ENCODE results near the gene MYCBP. TPM values are rescaled to one million over a fixed set of nuclear protein-coding genes. Genes with fewer than 3 reads are reported as not detected.

Gene MYCBP
- total RNA-seq, 1 experiment from 2014 or later, result 17.4 TPM

- no peak for DNase-seq (ENCODE audit: low read depth, low spot score)
- H3K4me1 ChIP-seq (ENCODE audit: control insufficient read depth, insufficient read depth, low read length), result peaks cover 10% of the 10 kb centered on the region
- TF ChIP-seq, protein P1, sequence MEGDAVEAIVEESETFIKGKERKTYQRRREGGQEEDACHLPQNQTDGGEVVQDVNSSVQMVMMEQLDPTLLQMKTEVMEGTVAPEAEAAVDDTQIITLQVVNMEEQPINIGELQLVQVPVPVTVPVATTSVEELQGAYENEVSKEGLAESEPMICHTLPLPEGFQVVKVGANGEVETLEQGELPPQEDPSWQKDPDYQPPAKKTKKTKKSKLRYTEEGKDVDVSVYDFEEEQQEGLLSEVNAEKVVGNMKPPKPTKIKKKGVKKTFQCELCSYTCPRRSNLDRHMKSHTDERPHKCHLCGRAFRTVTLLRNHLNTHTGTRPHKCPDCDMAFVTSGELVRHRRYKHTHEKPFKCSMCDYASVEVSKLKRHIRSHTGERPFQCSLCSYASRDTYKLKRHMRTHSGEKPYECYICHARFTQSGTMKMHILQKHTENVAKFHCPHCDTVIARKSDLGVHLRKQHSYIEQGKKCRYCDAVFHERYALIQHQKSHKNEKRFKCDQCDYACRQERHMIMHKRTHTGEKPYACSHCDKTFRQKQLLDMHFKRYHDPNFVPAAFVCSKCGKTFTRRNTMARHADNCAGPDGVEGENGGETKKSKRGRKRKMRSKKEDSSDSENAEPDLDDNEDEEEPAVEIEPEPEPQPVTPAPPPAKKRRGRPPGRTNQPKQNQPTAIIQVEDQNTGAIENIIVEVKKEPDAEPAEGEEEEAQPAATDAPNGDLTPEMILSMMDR (IDR thresholded peaks at IDR 0.05), result no peak
- TF ChIP-seq SIN3A (IDR thresholded peaks at IDR 0.05; ENCODE audit: borderline replicate concordance, insufficient read depth, low read depth, low read length), result no peak
- no peak for TF ChIP-seq POLR2AphosphoS5 (IDR thresholded peaks at IDR 0.05; ENCODE audit: low read depth, low read length)
- intact Hi-C loops (cut with micrococcal nuclease; ENCODE audit: unreplicated experiment) (no loop called here), in situ Hi-C loops (cut with HindIII; ENCODE audit: low pct_unique_long_range_greater_than_20kb, low sequenced_read_pairs) (no loop called here)
- peak overlapping the region; percentile 84 to 96 for H3K4me3 ChIP-seq (ENCODE audit: low read depth in 2 of 2, low read length in 2 of 2)
- no peaks in the 10 kb centered on the region for H3K9me3 ChIP-seq (ENCODE audit: control insufficient read depth, insufficient read depth, low read depth, low read length)
- CTCF ChIA-PET, result interaction anchor here (0.5 to 0.6 kb wide), 2 partner anchors 35 to 93 kb away, joined by 3 to 8 read pairs; no protein-coding TSS in a partner anchor
- peak; percentile 40 for ATAC-seq
- POLR2A ChIA-PET, result no interaction called here
- peak overlapping the region; percentile 71 for H3K27ac ChIP-seq (ENCODE audit: low read length)
- peaks cover 29% of the 10 kb centered on the region for H3K36me3 ChIP-seq (ENCODE audit: control insufficient read depth, insufficient read depth, low read length)
- no peaks in the 10 kb centered on the region for H3K27me3 ChIP-seq (ENCODE audit: control insufficient read depth, insufficient read depth, low read length)
- no TSS peak for BruUV-seq (replicated peaks)
Measured at GRCh38 chr1:38858833-38859560, 14.2 kb downstream of the MYCBP start.

- intact Hi-C loops (cut with micrococcal nuclease; ENCODE audit: unreplicated experiment) (no loop called here), in situ Hi-C loops (cut with HindIII; ENCODE audit: low pct_unique_long_range_greater_than_20kb, low sequenced_read_pairs) (no loop called here)
- no peak for DNase-seq (ENCODE audit: low read depth, low spot score)
- POLR2A ChIA-PET, result no interaction called here
- H3K27ac ChIP-seq (ENCODE audit: low read length), result no peak overlapping the region
- H3K9me3 ChIP-seq (ENCODE audit: control insufficient read depth, insufficient read depth, low read depth, low read length), result no peaks in the 10 kb centered on the region
- no TSS peak for BruUV-seq (replicated peaks)
- H3K4me1 ChIP-seq (ENCODE audit: control insufficient read depth, insufficient read depth, low read length), result peaks cover 6% of the 10 kb centered on the region
- CTCF ChIA-PET, result no interaction called here
- ATAC-seq, result no peak
- TF ChIP-seq, protein P1 (IDR thresholded peaks at IDR 0.05), result no peak
- TF ChIP-seq, protein P2, sequence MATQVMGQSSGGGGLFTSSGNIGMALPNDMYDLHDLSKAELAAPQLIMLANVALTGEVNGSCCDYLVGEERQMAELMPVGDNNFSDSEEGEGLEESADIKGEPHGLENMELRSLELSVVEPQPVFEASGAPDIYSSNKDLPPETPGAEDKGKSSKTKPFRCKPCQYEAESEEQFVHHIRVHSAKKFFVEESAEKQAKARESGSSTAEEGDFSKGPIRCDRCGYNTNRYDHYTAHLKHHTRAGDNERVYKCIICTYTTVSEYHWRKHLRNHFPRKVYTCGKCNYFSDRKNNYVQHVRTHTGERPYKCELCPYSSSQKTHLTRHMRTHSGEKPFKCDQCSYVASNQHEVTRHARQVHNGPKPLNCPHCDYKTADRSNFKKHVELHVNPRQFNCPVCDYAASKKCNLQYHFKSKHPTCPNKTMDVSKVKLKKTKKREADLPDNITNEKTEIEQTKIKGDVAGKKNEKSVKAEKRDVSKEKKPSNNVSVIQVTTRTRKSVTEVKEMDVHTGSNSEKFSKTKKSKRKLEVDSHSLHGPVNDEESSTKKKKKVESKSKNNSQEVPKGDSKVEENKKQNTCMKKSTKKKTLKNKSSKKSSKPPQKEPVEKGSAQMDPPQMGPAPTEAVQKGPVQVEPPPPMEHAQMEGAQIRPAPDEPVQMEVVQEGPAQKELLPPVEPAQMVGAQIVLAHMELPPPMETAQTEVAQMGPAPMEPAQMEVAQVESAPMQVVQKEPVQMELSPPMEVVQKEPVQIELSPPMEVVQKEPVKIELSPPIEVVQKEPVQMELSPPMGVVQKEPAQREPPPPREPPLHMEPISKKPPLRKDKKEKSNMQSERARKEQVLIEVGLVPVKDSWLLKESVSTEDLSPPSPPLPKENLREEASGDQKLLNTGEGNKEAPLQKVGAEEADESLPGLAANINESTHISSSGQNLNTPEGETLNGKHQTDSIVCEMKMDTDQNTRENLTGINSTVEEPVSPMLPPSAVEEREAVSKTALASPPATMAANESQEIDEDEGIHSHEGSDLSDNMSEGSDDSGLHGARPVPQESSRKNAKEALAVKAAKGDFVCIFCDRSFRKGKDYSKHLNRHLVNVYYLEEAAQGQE (IDR thresholded peaks at IDR 0.05; ENCODE audit: insufficient read depth in 1 of 2, low read depth in 2 of 2, low read length in 1 of 2), result no peak
- TF ChIP-seq POLR2AphosphoS5 (IDR thresholded peaks at IDR 0.05; ENCODE audit: low read depth, low read length) (no peak), SIN3A (IDR thresholded peaks at IDR 0.05; ENCODE audit: borderline replicate concordance, insufficient read depth, low read depth, low read length) (no peak)
- peaks cover 42% of the 10 kb centered on the region for H3K36me3 ChIP-seq (ENCODE audit: control insufficient read depth, insufficient read depth, low read length)
- H3K4me3 ChIP-seq (ENCODE audit: low read depth in 2 of 2, low read length in 2 of 2), result no peak overlapping the region
- no peaks in the 10 kb centered on the region for H3K27me3 ChIP-seq (ENCODE audit: control insufficient read depth, insufficient read depth, low read length)
Measured at GRCh38 chr1:38852780-38853179, 20.4 kb downstream of the MYCBP start.
